Type B pancreatic cell (in vitro differentiated cells): ENCODE data around the gene PLCG1. TPM values are rescaled to one million over a fixed set of nuclear protein-coding genes. Genes with fewer than 3 reads are reported as not detected.

ENCODE experiments used
- DNase-seq: peaks from one replicate; pipeline ENCODE4 v3.0.0; 2021; ENCODE audit warnings: mixed read lengths; ENCODE audit not compliant: unreplicated experiment; ENCODE audit errors: extremely low spot score
- H3K27ac Mint-ChIP-seq: 2 replicates; pipeline ENCODE4 v1.8.0; 2021; ENCODE audit warnings: mild to moderate bottlenecking, mixed read lengths
- H3K27me3 Mint-ChIP-seq: 2 replicates; pipeline ENCODE4 v1.8.0; 2021; ENCODE audit warnings: mixed read lengths
- H3K36me3 Mint-ChIP-seq: 2 replicates; pipeline ENCODE4 v1.8.0; 2021; ENCODE audit warnings: mixed read lengths
- H3K4me1 Mint-ChIP-seq: one replicate; pipeline ENCODE4 v1.8.0; 2021; ENCODE audit warnings: mixed read lengths; ENCODE audit not compliant: unreplicated experiment
- H3K4me3 Mint-ChIP-seq: 2 replicates; pipeline ENCODE4 v1.8.0; 2021; ENCODE audit warnings: mild to moderate bottlenecking, mixed read lengths
- H3K9me3 Mint-ChIP-seq: 2 replicates; pipeline ENCODE4 v1.8.0; 2021; ENCODE audit warnings: mixed read lengths
- CTCF ChIP-seq: fragments of 200-600 bp; sonication (generic); conservative IDR thresholded peaks from 2 replicates; pipeline ENCODE4 v1.5.0; 2021; ENCODE audit warnings: antibody characterized with exemption, mild to moderate bottlenecking
- total RNA-seq: library from RNA; stranded (reverse); gene quantifications from 2 replicates; pipeline ENCODE4 v1.2.1, GENCODE V29; 2021; ENCODE audit warnings: low replicate concordance

The PLCG1 gene
- total RNA-seq, 1 donor from 2014 or later, result 241 TPM

GRCh38 chr20:41147767-41148191 is 10.4 kb downstream of the PLCG1 start:
- Mint-ChIP-seq H3K9me3 (no peaks in the 10 kb centered on the region), H3K4me1 (peaks cover 61% of the 10 kb centered on the region), H3K36me3 (peaks cover 33% of the 10 kb centered on the region), H3K4me3 (no peak overlapping the region), H3K27ac (no peak overlapping the region), H3K27me3 (no peaks in the 10 kb centered on the region)
- TF ChIP-seq CTCF, result no peak
- no peak for DNase-seq

- H3K4me1 Mint-ChIP-seq, result peaks cover 56% of the 10 kb centered on the region
- no peak for DNase-seq
- H3K36me3 Mint-ChIP-seq, result peaks cover 26% of the 10 kb centered on the region
Measured at GRCh38 chr20:41148942-41149341, 11.6 kb downstream of the PLCG1 start.

GRCh38 chr20:41150664-41151063 is 13.3 kb downstream of the PLCG1 start:
- DNase-seq, result no peak
- no peaks in the 10 kb centered on the region for H3K27me3 Mint-ChIP-seq
- H3K9me3 Mint-ChIP-seq, result no peaks in the 10 kb centered on the region
- no peak overlapping the region for H3K4me3 Mint-ChIP-seq
- peaks cover 60% of the 10 kb centered on the region for H3K4me1 Mint-ChIP-seq
- H3K36me3 Mint-ChIP-seq, result peaks cover 16% of the 10 kb centered on the region
- peak overlapping the region; percentile 39 for H3K27ac Mint-ChIP-seq
- no peak for TF ChIP-seq CTCF

More at GRCh38 chr20:41148942-41149341, 11.6 kb downstream of the PLCG1 start:
- Mint-ChIP-seq H3K27me3 (no peaks in the 10 kb centered on the region), H3K9me3 (no peaks in the 10 kb centered on the region), H3K27ac (peak overlapping the region; percentile 8), H3K4me3 (no peak overlapping the region)
- no peak for TF ChIP-seq CTCF

- no peaks in the 10 kb centered on the region for H3K9me3 Mint-ChIP-seq
- peaks cover 61% of the 10 kb centered on the region for H3K4me1 Mint-ChIP-seq
- no peaks in the 10 kb centered on the region for H3K27me3 Mint-ChIP-seq
- DNase-seq, result no peak
- TF ChIP-seq CTCF, result no peak
- H3K27ac Mint-ChIP-seq, result no peak overlapping the region
- no peak overlapping the region for H3K4me3 Mint-ChIP-seq
- H3K36me3 Mint-ChIP-seq, result peaks cover 16% of the 10 kb centered on the region
Measured at GRCh38 chr20:41151134-41151869, 14.0 kb downstream of the PLCG1 start.

GRCh38 chr20:41152108-41152757 is 14.9 kb downstream of the PLCG1 start:
- Mint-ChIP-seq H3K4me1 (peaks cover 60% of the 10 kb centered on the region), H3K27me3 (no peaks in the 10 kb centered on the region), H3K4me3 (no peak overlapping the region), H3K27ac (peak overlapping the region; percentile 12), H3K9me3 (no peaks in the 10 kb centered on the region), H3K36me3 (peaks cover 13% of the 10 kb centered on the region)
- no peak for TF ChIP-seq CTCF
- no peak for DNase-seq
